A673 (cell line): ENCODE data around the gene FRMD4A.

Experiments used
- EZH2 ChIP-seq: fragments of 200-600 bp; sonication (generic); IDR thresholded peaks from 2 replicates; pipeline ENCODE4 v1.6.1; 2017; ENCODE audit warnings: borderline replicate concordance, low read depth, mild to moderate bottlenecking, mixed read lengths, antibody characterized with exemption, low read length; ENCODE audit not compliant: poor library complexity, severe bottlenecking
- TF ChIP-seq, protein P1 (sequence below): fragments of 300-800, 200-600 bp; sonication (generic); conservative IDR thresholded peaks from 2 replicates; pipeline ENCODE4 v1.5.1; 2017; ENCODE audit warnings: low read depth, mild to moderate bottlenecking, antibody characterized with exemption, low read length, moderate library complexity, mixed read lengths

- TF ChIP-seq, protein P1, sequence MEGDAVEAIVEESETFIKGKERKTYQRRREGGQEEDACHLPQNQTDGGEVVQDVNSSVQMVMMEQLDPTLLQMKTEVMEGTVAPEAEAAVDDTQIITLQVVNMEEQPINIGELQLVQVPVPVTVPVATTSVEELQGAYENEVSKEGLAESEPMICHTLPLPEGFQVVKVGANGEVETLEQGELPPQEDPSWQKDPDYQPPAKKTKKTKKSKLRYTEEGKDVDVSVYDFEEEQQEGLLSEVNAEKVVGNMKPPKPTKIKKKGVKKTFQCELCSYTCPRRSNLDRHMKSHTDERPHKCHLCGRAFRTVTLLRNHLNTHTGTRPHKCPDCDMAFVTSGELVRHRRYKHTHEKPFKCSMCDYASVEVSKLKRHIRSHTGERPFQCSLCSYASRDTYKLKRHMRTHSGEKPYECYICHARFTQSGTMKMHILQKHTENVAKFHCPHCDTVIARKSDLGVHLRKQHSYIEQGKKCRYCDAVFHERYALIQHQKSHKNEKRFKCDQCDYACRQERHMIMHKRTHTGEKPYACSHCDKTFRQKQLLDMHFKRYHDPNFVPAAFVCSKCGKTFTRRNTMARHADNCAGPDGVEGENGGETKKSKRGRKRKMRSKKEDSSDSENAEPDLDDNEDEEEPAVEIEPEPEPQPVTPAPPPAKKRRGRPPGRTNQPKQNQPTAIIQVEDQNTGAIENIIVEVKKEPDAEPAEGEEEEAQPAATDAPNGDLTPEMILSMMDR, result no peak
- TF ChIP-seq EZH2, result no peak
Measured at GRCh38 chr10:13669182-13669855, 661.4 kb downstream of the FRMD4A start.
